ENCODE data around the gene RALGPS1.
"Not testable (repeated sequence)": the region's sequence is repeated elsewhere in the genome, so short reads cannot be mapped to it uniquely, and the experiment has no call there.

Gene RALGPS1

GRCh38 chr9:127140842-127141675 is 226.5 kb downstream of the RALGPS1 start:
- H3K4me3 ChIP-seq = no peak overlapping the region
- H3K36me3 ChIP-seq = no peaks in the 10 kb centered on the region
- H3K27me3 ChIP-seq = no peaks in the 10 kb centered on the region
- H3K4me2 ChIP-seq = no peak overlapping the region
- no peak overlapping the region for H3K27ac ChIP-seq
- H3K4me1 ChIP-seq = peaks cover 2% of the 10 kb centered on the region
- H3K9ac ChIP-seq = no peak overlapping the region
- no peak for TF ChIP-seq Cebpa-rat (IDR thresholded peaks at IDR 0.05)
- no peaks in the 10 kb centered on the region for H3K9me3 ChIP-seq
- H4K20me1 ChIP-seq = no peaks in the 10 kb centered on the region

- Histone ChIP-seq H3K4me2 (no peak overlapping the region), H4K20me1 (no peaks in the 10 kb centered on the region)
Observed at GRCh38 chr9:127142291-127142690, 227.7 kb downstream of the RALGPS1 start.

GRCh38 chr9:127142931-127143464 is 228.4 kb downstream of the RALGPS1 start:
- H3K27me3 ChIP-seq = no peaks in the 10 kb centered on the region
- no peak overlapping the region for H3K4me2 ChIP-seq
- H3K36me3 ChIP-seq = no peaks in the 10 kb centered on the region
- no peak overlapping the region for H3K4me3 ChIP-seq
- H3K9me3 ChIP-seq = no peaks in the 10 kb centered on the region
- H3K4me1 ChIP-seq = no peaks in the 10 kb centered on the region
- H4K20me1 ChIP-seq = no peaks in the 10 kb centered on the region
- no peak for TF ChIP-seq Cebpa-rat (IDR thresholded peaks at IDR 0.05)
- no peak overlapping the region for H3K9ac ChIP-seq
- no peak overlapping the region for H3K27ac ChIP-seq

More at GRCh38 chr9:127142291-127142690, 227.7 kb downstream of the RALGPS1 start:
- no peak for TF ChIP-seq Cebpa-rat (IDR thresholded peaks at IDR 0.05)
- no peaks in the 10 kb centered on the region for H3K9me3 ChIP-seq
- no peaks in the 10 kb centered on the region for H3K36me3 ChIP-seq
- H3K9ac ChIP-seq = no peak overlapping the region
- no peak overlapping the region for H3K27ac ChIP-seq
- H3K4me1 ChIP-seq = no peaks in the 10 kb centered on the region; the same call in 1 of the 2 replicates
- H3K4me3 ChIP-seq = no peak overlapping the region
- no peaks in the 10 kb centered on the region for H3K27me3 ChIP-seq

GRCh38 chr9:127143920-127144465 is 229.4 kb downstream of the RALGPS1 start:
- TF ChIP-seq Cebpa-rat (IDR thresholded peaks at IDR 0.05) = no peak
- Histone ChIP-seq H3K27ac (no peak overlapping the region), H3K9ac (no peak overlapping the region), H3K9me3 (no peaks in the 10 kb centered on the region), H3K36me3 (no peaks in the 10 kb centered on the region), H3K4me3 (no peak overlapping the region), H3K4me1 (no peaks in the 10 kb centered on the region), H3K27me3 (no peaks in the 10 kb centered on the region), H4K20me1 (no peaks in the 10 kb centered on the region), H3K4me2 (no peak overlapping the region)

GRCh38 chr9:127144670-127145445 is 230.3 kb downstream of the RALGPS1 start:
- no peak overlapping the region for H3K4me2 ChIP-seq
- no peaks in the 10 kb centered on the region for H3K4me1 ChIP-seq
- no peaks in the 10 kb centered on the region for H3K27me3 ChIP-seq
- H3K9ac ChIP-seq = no peak overlapping the region
- H3K9me3 ChIP-seq = no peaks in the 10 kb centered on the region
- H3K36me3 ChIP-seq = no peaks in the 10 kb centered on the region
- no peak for TF ChIP-seq Cebpa-rat (IDR thresholded peaks at IDR 0.05)
- H3K4me3 ChIP-seq = no peak overlapping the region
- H4K20me1 ChIP-seq = no peaks in the 10 kb centered on the region
- no peak overlapping the region for H3K27ac ChIP-seq

- not testable (repeated sequence) for H3K27me3 ChIP-seq, H3K4me3 ChIP-seq, H4K20me1 ChIP-seq, H3K4me1 ChIP-seq, H3K27ac ChIP-seq, H3K36me3 ChIP-seq, H3K9me3 ChIP-seq, H3K9ac ChIP-seq, H3K4me2 ChIP-seq
Observed at GRCh38 chr9:127146841-127147240, 232.3 kb downstream of the RALGPS1 start.

GRCh38 chr9:127147251-127147650 is 232.7 kb downstream of the RALGPS1 start:
- TF ChIP-seq Cebpa-rat (IDR thresholded peaks at IDR 0.05) = no peak
- no peaks in the 10 kb centered on the region for H3K27me3 ChIP-seq

GRCh38 chr9:127148014-127148413 is 233.4 kb downstream of the RALGPS1 start:
- Histone ChIP-seq H3K9ac (no peak overlapping the region), H3K27ac (no peak overlapping the region), H3K9me3 (no peaks in the 10 kb centered on the region), H3K4me3 (no peak overlapping the region), H4K20me1 (no peaks in the 10 kb centered on the region), H3K27me3 (no peaks in the 10 kb centered on the region), H3K36me3 (no peaks in the 10 kb centered on the region), H3K4me2 (no peak overlapping the region), H3K4me1 (no peaks in the 10 kb centered on the region)
- TF ChIP-seq Cebpa-rat (IDR thresholded peaks at IDR 0.05) = no peak

More at GRCh38 chr9:127147251-127147650, 232.7 kb downstream of the RALGPS1 start:
- no peak overlapping the region for H3K4me2 ChIP-seq
- H3K9me3 ChIP-seq = no peaks in the 10 kb centered on the region
- no peak overlapping the region for H3K27ac ChIP-seq
- H3K36me3 ChIP-seq = no peaks in the 10 kb centered on the region
- no peak overlapping the region for H3K4me3 ChIP-seq
- no peaks in the 10 kb centered on the region for H4K20me1 ChIP-seq
- no peaks in the 10 kb centered on the region for H3K4me1 ChIP-seq
- no peak overlapping the region for H3K9ac ChIP-seq

- no peaks in the 10 kb centered on the region for H3K27me3 ChIP-seq
- no peak overlapping the region for H3K4me3 ChIP-seq
- H3K9ac ChIP-seq = no peak overlapping the region
- H3K4me2 ChIP-seq = no peak overlapping the region
- no peak for TF ChIP-seq Cebpa-rat (IDR thresholded peaks at IDR 0.05)
- H3K9me3 ChIP-seq = no peaks in the 10 kb centered on the region
- H3K4me1 ChIP-seq = peaks cover 7% of the 10 kb centered on the region
- H4K20me1 ChIP-seq = no peaks in the 10 kb centered on the region
- no peaks in the 10 kb centered on the region for H3K36me3 ChIP-seq
- no peak overlapping the region for H3K27ac ChIP-seq
Observed at GRCh38 chr9:127149010-127149409, 234.4 kb downstream of the RALGPS1 start.
